IMR-90 (cell line): ENCODE results near the gene MTUS2. TPM values are rescaled to one million over a fixed set of nuclear protein-coding genes. Genes with fewer than 3 reads are reported as not detected.

Experiments used
- ATAC-seq: fragments of 200-7000 bp; cut with Tn5 transposase; 2 replicates; pipeline ENCODE4 v1.9.1; 2020; ENCODE audit warnings: low read depth, mild to moderate bottlenecking, moderate library complexity
- BruUV-seq: library from RNA; stranded (reverse); fragments of 400-500 nt; replicated peaks from 2 replicates; lab custom pipeline; 2021; lab: Mats Ljungman, UMichigan
- CTCF ChIA-PET: fragments of 300-600 bp; formaldehyde crosslinking; extraction: SDS; loops from one replicate; lab custom pipeline; 2021; ENCODE audit warnings: antibody characterized with exemption; lab: Yijun Ruan, JAX
- POLR2A ChIA-PET: fragments of 300-600 bp; sonication (Branson Sonifier 250); formaldehyde crosslinking; loops from one replicate; lab custom pipeline; 2022; ENCODE audit warnings: antibody characterized with exemption; ENCODE audit not compliant: unreplicated experiment; lab: Charles Lee
- DNase-seq: peaks from one replicate; pipeline ENCODE4 v3.0.0; 2013
- H2AFZ ChIP-seq: replicated peaks from 2 replicates; pipeline ENCODE3; 2013; ENCODE audit warnings: low read length, mild to moderate bottlenecking; ENCODE audit not compliant: poor library complexity
- H2AK5ac ChIP-seq: 2 replicates; pipeline ENCODE4 v1.6.1; 2013; ENCODE audit warnings: low read depth, low read length, inconsistent platforms
- H2AK9ac ChIP-seq: replicated peaks from 2 replicates; pipeline ENCODE3; 2013; ENCODE audit warnings: mild to moderate bottlenecking, low read depth, low read length, moderate library complexity; ENCODE audit not compliant: poor library complexity
- H2BK120ac ChIP-seq: 2 replicates; pipeline ENCODE4 v1.6.1; 2013; ENCODE audit warnings: low read depth, low read length, inconsistent platforms
- H2BK15ac ChIP-seq: 3 replicates; pipeline ENCODE4 v1.6.1; 2013; ENCODE audit warnings: low read depth, low read length, inconsistent platforms
- H2BK20ac ChIP-seq: 2 replicates; pipeline ENCODE4 v1.6.1; 2013; ENCODE audit warnings: low read depth, mild to moderate bottlenecking, inconsistent platforms, low read length, moderate library complexity
- H2BK5ac ChIP-seq: 2 replicates; pipeline ENCODE4 v1.6.1; 2013; ENCODE audit warnings: mild to moderate bottlenecking, low read depth, low read length, inconsistent platforms; ENCODE audit not compliant: poor library complexity, severe bottlenecking
- H3K14ac ChIP-seq: replicated peaks from 2 replicates; pipeline ENCODE4 v1.6.1; 2013; ENCODE audit warnings: low read depth, low read length, inconsistent platforms
- H3K18ac ChIP-seq: 2 replicates; pipeline ENCODE4 v1.6.1; 2013; ENCODE audit warnings: low read depth, low read length, control low read depth
- H3K23ac ChIP-seq: 2 replicates; pipeline ENCODE4 v1.6.1; 2013; ENCODE audit warnings: low read depth, low read length, inconsistent platforms
- H3K27ac ChIP-seq: 2 replicates; pipeline ENCODE4 v1.5.1; 2013; ENCODE audit warnings: mild to moderate bottlenecking, control low read depth, low read length; ENCODE audit not compliant: insufficient read depth
- H3K27me3 ChIP-seq: 2 replicates; pipeline ENCODE4 v1.6.1; 2013; ENCODE audit warnings: low read length; ENCODE audit not compliant: control insufficient read depth, insufficient read depth
- H3K36me3 ChIP-seq: 2 replicates; pipeline ENCODE4 v1.6.1; 2013; ENCODE audit warnings: low read length, mixed read lengths; ENCODE audit not compliant: control insufficient read depth, insufficient read depth
- H3K4ac ChIP-seq: 2 replicates; pipeline ENCODE4 v1.6.1; 2013; ENCODE audit warnings: low read depth, low read length, inconsistent platforms
- H3K4me1 ChIP-seq: 2 replicates; pipeline ENCODE4 v1.6.1; 2013; ENCODE audit warnings: low read length, mixed read lengths; ENCODE audit not compliant: control insufficient read depth, insufficient read depth
- H3K4me2 ChIP-seq: 2 replicates; pipeline ENCODE4 v1.6.1; 2013; ENCODE audit warnings: low read depth, mild to moderate bottlenecking, control low read depth, low read length, moderate library complexity
- H3K4me3 ChIP-seq: 2 replicates; pipeline ENCODE4 v1.5.1; 2013; ENCODE audit warnings: low read depth, mild to moderate bottlenecking, control low read depth, low read length, moderate library complexity; ENCODE audit not compliant: insufficient read depth
- H3K56ac ChIP-seq: 2 replicates; pipeline ENCODE4 v1.6.1; 2013; ENCODE audit warnings: low read length, inconsistent platforms; ENCODE audit not compliant: insufficient read depth; ENCODE audit errors: extremely low read depth
- H3K79me1 ChIP-seq, 2 experiments: 2 replicates each; pipeline ENCODE4 v1.6.1; 2013; ENCODE audit warnings: low read length in 2 of 2, inconsistent platforms in 1 of 2, low read depth in 1 of 2
- H3K9ac ChIP-seq: 2 replicates; pipeline ENCODE4 v1.6.1; 2013; ENCODE audit warnings: low read depth, low read length, control low read depth
- H3K9me1 ChIP-seq: 2 replicates; pipeline ENCODE4 v1.6.1; 2013; ENCODE audit warnings: low read length, inconsistent platforms; ENCODE audit not compliant: insufficient read depth
- H3K9me3 ChIP-seq: 2 replicates; pipeline ENCODE4 v1.6.1; 2013; ENCODE audit warnings: low read length; ENCODE audit not compliant: control insufficient read depth, insufficient read depth
- H4K20me1 ChIP-seq: 2 replicates; pipeline ENCODE4 v1.6.1; 2013; ENCODE audit warnings: low read length, inconsistent platforms; ENCODE audit not compliant: insufficient read depth
- H4K5ac ChIP-seq: 2 replicates; pipeline ENCODE4 v1.6.1; 2013; ENCODE audit warnings: mild to moderate bottlenecking, low read depth, low read length, control low read depth
- H4K8ac ChIP-seq, 2 experiments: 2 replicates each; pipeline ENCODE4 v1.6.1; 2013; ENCODE audit warnings: low read depth in 2 of 2, low read length in 2 of 2, control low read depth in 1 of 2, inconsistent platforms in 1 of 2
- H4K91ac ChIP-seq: 2 replicates; pipeline ENCODE4 v1.6.1; 2013; ENCODE audit warnings: low read depth, low read length, inconsistent platforms; ENCODE audit not compliant: insufficient read depth
- BHLHE40 ChIP-seq: fragments of 150-350 bp; IDR thresholded peaks from 2 replicates; pipeline ENCODE4 v1.6.1; 2016; ENCODE audit warnings: mild to moderate bottlenecking, low read depth, low read length
- CEBPB ChIP-seq: IDR thresholded peaks from 2 replicates; pipeline ENCODE4 v1.6.1; 2012; ENCODE audit warnings: low read depth, low read length, improper control_type of control experiment
- CHD1 ChIP-seq: IDR thresholded peaks from 2 replicates; pipeline ENCODE4 v1.6.1; 2012; ENCODE audit warnings: low read depth, low read length, improper control_type of control experiment
- FOS ChIP-seq: fragments of 150-350 bp; IDR thresholded peaks from 2 replicates; pipeline ENCODE4 v1.6.1; 2016; ENCODE audit warnings: low read depth, low read length
- MAFK ChIP-seq: IDR thresholded peaks from 2 replicates; pipeline ENCODE4 v1.6.1; 2012; ENCODE audit warnings: low read depth, low read length, improper control_type of control experiment
- MAZ ChIP-seq: IDR thresholded peaks from 2 replicates; pipeline ENCODE4 v1.6.1; 2012; ENCODE audit warnings: low read depth, mild to moderate bottlenecking, low read length, improper control_type of control experiment, moderate library complexity, borderline replicate concordance
- MXI1 ChIP-seq: IDR thresholded peaks from 2 replicates; pipeline ENCODE4 v1.6.1; 2012; ENCODE audit warnings: low read depth, mild to moderate bottlenecking, low read length, moderate library complexity, borderline replicate concordance
- NFE2L2 ChIP-seq: fragments of 150-350 bp; IDR thresholded peaks from 2 replicates; pipeline ENCODE4 v1.6.1; 2016; ENCODE audit warnings: low read depth, mild to moderate bottlenecking, low read length
- POLR2A ChIP-seq: IDR thresholded peaks from 2 replicates; pipeline ENCODE4 v1.6.1; 2012; ENCODE audit warnings: mild to moderate bottlenecking, low read depth, low read length
- RAD21 ChIP-seq: IDR thresholded peaks from 2 replicates; pipeline ENCODE4 v1.6.1; 2012; ENCODE audit warnings: low read length, improper control_type of control experiment
- RCOR1 ChIP-seq: IDR thresholded peaks from 2 replicates; pipeline ENCODE4 v1.6.1; 2012; ENCODE audit warnings: mild to moderate bottlenecking, low read length, improper control_type of control experiment; ENCODE audit not compliant: insufficient replicate concordance
- RFX5 ChIP-seq: IDR thresholded peaks from 2 replicates; pipeline ENCODE4 v1.8.0; 2012; ENCODE audit warnings: low read depth, mild to moderate bottlenecking, low read length, moderate library complexity
- SMC3 ChIP-seq: fragments of 150-350 bp; IDR thresholded peaks from 2 replicates; pipeline ENCODE4 v1.6.1; 2016; ENCODE audit warnings: low read depth, mild to moderate bottlenecking, antibody characterized with exemption, low read length, moderate library complexity
- WGBS, 2 experiments: methylation state at CpG; one replicate each; pipeline versions ENCODE4 v1.1.5 to v1.1.7; 2013; ENCODE audit warnings: missing lambda C conversion rate in 2 of 2; ENCODE audit not compliant: insufficient read length in 1 of 2; ENCODE audit errors: extremely low coverage in 2 of 2; 5-methylcytosine and 5-hydroxymethylcytosine counted together
- dilution Hi-C: fragments of 300-500 bp; cut with HindIII; formaldehyde crosslinking; loops from one replicate; pipeline ENCODE4 v1.14.3; 2018; ENCODE audit warnings: low sequenced_read_pairs; ENCODE audit not compliant: unreplicated experiment
- in situ Hi-C: fragments of 300-500 bp; cut with MboI; formaldehyde crosslinking; loops from 3 replicates; pipeline ENCODE4 v1.14.3; 2019; ENCODE audit warnings: low sequenced_read_pairs, inconsistent platforms, mixed read lengths
- intact Hi-C: fragments of 100-400 bp; cut with micrococcal nuclease; formaldehyde crosslinking; loops from 2 replicates; pipeline ENCODE4 v1.10.0; 2022
- polyA plus RNA-seq, 3 experiments: library from polyadenylated mRNA; depleted of rRNA; stranded (reverse); fragments of >200 nt; gene quantifications; 2 replicates each; pipeline ENCODE4 v1.2.3, GENCODE V29; 2012; ENCODE audit warnings: low replicate concordance in 1 of 3
- total RNA-seq: library from RNA; depleted of rRNA; stranded (reverse); fragments of >200 nt; gene quantifications from 2 replicates; pipeline ENCODE4 v1.2.3, GENCODE V29; 2012
- TF ChIP-seq, protein P1 (sequence below): fragments of 150-350 bp; IDR thresholded peaks from 2 replicates; pipeline ENCODE4 v1.6.1; 2016; ENCODE audit warnings: low read depth, mild to moderate bottlenecking, low read length, moderate library complexity, borderline replicate concordance
- TF ChIP-seq, protein P2 (sequence below): conservative IDR thresholded peaks from 2 replicates; pipeline ENCODE4 v1.5.1; 2012; ENCODE audit warnings: mild to moderate bottlenecking, low read depth, low read length, improper control_type of control experiment
- TF ChIP-seq, protein P3 (sequence below): fragments of 150-350 bp; IDR thresholded peaks from 2 replicates; pipeline ENCODE4 v1.6.1; 2017; ENCODE audit warnings: mild to moderate bottlenecking, antibody characterized with exemption, low read length, low read depth

MTUS2 gene
- total and polyA plus RNA-seq, 2 of the 4 experiments (the other 2 are of a cell fraction), result under 0.01 to 0.02 TPM

DNA sequence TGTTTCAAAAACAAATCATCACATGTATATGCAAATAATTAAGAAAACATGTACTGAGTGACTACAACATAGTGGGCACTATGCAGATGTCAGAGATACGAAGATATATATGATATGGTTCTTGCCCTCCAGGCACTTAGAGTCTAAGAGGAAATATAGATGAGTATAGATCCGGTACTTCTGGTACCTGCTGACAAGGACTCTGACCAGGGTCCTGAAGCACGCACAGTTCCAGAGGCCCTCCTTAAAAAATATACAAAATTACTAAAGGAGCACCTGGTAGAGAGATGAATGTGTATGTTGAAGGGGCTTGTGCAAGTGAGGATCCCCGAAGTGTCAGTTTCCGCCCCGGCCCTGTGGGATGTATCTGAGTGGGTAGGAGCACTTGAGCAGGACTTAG is 31.3 kb downstream of the MTUS2 start:
- H3K14ac ChIP-seq, result no peak overlapping the region
- no peak overlapping the region for H2AFZ ChIP-seq
- intact Hi-C loops (no loop called here), in situ Hi-C loops (no loop called here), dilution Hi-C loops (no loop called here)
- CTCF ChIA-PET, result no interaction called here
- 20% methylated on average over 1 of the region's 6 CpGs; no CpG with 5 or more reads in 1 of the 2 experiments for WGBS, 2 experiments
- no peak overlapping the region for H3K23ac ChIP-seq
- POLR2A ChIA-PET, result no interaction called here
- H3K79me1 ChIP-seq, result no peaks in the 10 kb centered on the region
- H2BK120ac ChIP-seq, result no peak overlapping the region
- no peak overlapping the region for H2AK9ac ChIP-seq
- no peak overlapping the region for H3K4ac ChIP-seq
- ATAC-seq (no peak), DNase-seq (no peak)
- H2BK5ac ChIP-seq, result no peak overlapping the region
- no peak overlapping the region for H2BK20ac ChIP-seq
- no peak overlapping the region for H3K9ac ChIP-seq
- H4K5ac ChIP-seq, result no peak overlapping the region
- no peaks in the 10 kb centered on the region for H3K9me1 ChIP-seq
- TF ChIP-seq RAD21 (no peak), NFE2L2 (no peak), CHD1 (no peak), SMC3 (no peak), CEBPB (no peak), MAFK (no peak), RCOR1 (no peak), BHLHE40 (no peak), POLR2A (no peak), RFX5 (no peak), MXI1 (no peak), FOS (no peak), MAZ (no peak)
- TF ChIP-seq, protein P1, sequence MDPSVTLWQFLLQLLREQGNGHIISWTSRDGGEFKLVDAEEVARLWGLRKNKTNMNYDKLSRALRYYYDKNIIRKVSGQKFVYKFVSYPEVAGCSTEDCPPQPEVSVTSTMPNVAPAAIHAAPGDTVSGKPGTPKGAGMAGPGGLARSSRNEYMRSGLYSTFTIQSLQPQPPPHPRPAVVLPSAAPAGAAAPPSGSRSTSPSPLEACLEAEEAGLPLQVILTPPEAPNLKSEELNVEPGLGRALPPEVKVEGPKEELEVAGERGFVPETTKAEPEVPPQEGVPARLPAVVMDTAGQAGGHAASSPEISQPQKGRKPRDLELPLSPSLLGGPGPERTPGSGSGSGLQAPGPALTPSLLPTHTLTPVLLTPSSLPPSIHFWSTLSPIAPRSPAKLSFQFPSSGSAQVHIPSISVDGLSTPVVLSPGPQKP, result no peak
- TF ChIP-seq, protein P2, sequence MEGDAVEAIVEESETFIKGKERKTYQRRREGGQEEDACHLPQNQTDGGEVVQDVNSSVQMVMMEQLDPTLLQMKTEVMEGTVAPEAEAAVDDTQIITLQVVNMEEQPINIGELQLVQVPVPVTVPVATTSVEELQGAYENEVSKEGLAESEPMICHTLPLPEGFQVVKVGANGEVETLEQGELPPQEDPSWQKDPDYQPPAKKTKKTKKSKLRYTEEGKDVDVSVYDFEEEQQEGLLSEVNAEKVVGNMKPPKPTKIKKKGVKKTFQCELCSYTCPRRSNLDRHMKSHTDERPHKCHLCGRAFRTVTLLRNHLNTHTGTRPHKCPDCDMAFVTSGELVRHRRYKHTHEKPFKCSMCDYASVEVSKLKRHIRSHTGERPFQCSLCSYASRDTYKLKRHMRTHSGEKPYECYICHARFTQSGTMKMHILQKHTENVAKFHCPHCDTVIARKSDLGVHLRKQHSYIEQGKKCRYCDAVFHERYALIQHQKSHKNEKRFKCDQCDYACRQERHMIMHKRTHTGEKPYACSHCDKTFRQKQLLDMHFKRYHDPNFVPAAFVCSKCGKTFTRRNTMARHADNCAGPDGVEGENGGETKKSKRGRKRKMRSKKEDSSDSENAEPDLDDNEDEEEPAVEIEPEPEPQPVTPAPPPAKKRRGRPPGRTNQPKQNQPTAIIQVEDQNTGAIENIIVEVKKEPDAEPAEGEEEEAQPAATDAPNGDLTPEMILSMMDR, result no peak
- TF ChIP-seq, protein P3, sequence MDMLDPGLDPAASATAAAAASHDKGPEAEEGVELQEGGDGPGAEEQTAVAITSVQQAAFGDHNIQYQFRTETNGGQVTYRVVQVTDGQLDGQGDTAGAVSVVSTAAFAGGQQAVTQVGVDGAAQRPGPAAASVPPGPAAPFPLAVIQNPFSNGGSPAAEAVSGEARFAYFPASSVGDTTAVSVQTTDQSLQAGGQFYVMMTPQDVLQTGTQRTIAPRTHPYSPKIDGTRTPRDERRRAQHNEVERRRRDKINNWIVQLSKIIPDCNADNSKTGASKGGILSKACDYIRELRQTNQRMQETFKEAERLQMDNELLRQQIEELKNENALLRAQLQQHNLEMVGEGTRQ, result no peak
- no peaks in the 10 kb centered on the region for H3K36me3 ChIP-seq
- H3K56ac ChIP-seq, result no peak overlapping the region
- H3K4me1 ChIP-seq, result no peaks in the 10 kb centered on the region
- no peak overlapping the region for H3K4me2 ChIP-seq
- no peaks in the 10 kb centered on the region for H4K20me1 ChIP-seq
- H3K27me3 ChIP-seq, result no peaks in the 10 kb centered on the region
- H3K27ac ChIP-seq, result no peak overlapping the region
- H2BK15ac ChIP-seq, result no peak overlapping the region
- no peak overlapping the region for H4K8ac ChIP-seq
- no peak overlapping the region for H2AK5ac ChIP-seq
- no peak overlapping the region for H4K91ac ChIP-seq
- no peaks in the 10 kb centered on the region for H3K9me3 ChIP-seq
- no TSS peak for BruUV-seq
- H3K4me3 ChIP-seq, result no peak overlapping the region
- H3K18ac ChIP-seq, result no peak overlapping the region
